Mammary epithelial cell (primary cell): ENCODE data around the gene MARCO.

Experiments
- CTCF ChIP-seq, 2 donors: IDR thresholded peaks in 1 of 2; conservative IDR thresholded peaks in 1 of 2; 2 replicates each; pipeline ENCODE4 v1.5.1; 2011 to 2012; ENCODE audit warnings: inconsistent platforms in 2 of 2, low read length in 2 of 2, mild to moderate bottlenecking in 2 of 2, control low read depth in 1 of 2, low read depth in 1 of 2; ENCODE audit not compliant: insufficient read depth in 1 of 2; ENCODE audit errors: extremely low read depth in 1 of 2
- EZH2 ChIP-seq: IDR thresholded peaks from 2 replicates; pipeline ENCODE4 v1.6.1; 2012; ENCODE audit warnings: low read length, inconsistent platforms, borderline replicate concordance

DNA sequence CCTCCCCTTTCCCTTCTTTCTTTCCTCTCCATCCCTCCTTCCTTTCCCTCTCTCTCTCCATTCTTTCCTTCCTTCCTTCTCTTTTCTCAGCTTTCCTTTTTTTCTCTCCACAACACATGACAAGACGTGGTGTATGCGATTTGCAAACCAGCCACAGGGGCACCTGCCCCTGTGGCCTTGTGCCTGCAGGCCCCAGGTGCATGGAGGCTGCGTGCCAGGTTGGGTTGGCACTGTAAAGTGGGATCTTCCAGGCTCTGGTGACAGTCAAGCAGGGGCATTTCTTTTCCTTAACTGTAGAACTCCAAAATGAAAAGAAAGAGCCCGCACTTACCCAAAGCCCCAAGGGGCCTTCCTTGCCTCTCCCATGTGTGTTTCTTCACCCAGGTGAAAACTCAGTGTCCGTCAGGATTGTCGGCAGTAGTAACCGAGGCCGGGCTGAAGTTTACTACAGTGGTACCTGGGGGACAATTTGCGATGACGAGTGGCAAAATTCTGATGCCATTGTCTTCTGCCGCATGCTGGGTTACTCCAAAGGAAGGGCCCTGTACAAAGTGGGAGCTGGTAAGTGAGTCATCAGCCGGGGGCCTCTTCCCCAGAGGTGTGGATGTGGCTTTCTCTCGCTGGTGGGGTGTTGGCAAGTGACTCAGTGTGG, 50.9 kb downstream of the MARCO start:
- no peak for TF ChIP-seq CTCF (conservative IDR thresholded peaks at IDR 0.05 in 1 of 2, IDR thresholded peaks at IDR 0.05 in 1 of 2; ENCODE audit: extremely low read depth in 1 of 2, insufficient read depth in 1 of 2, low read depth in 1 of 2, low read length in 2 of 2)
- TF ChIP-seq EZH2: no peak
